NT2/D1 (cell line): Measurements from ENCODE around the gene OSBP2.

Experiments
- SUZ12 ChIP-seq: IDR thresholded peaks from 2 replicates; pipeline ENCODE4 v1.6.1; 2011; ENCODE audit not compliant: insufficient read length, insufficient read depth; ENCODE audit errors: extremely low read depth
- YY1 ChIP-seq: IDR thresholded peaks from 2 replicates; pipeline ENCODE4 v1.6.1; 2011; ENCODE audit not compliant: insufficient read length, insufficient read depth
- ZNF274 ChIP-seq: IDR thresholded peaks from 2 replicates; pipeline ENCODE4 v1.6.1; 2011; ENCODE audit warnings: mild to moderate bottlenecking, low read depth, low read length

DNA sequence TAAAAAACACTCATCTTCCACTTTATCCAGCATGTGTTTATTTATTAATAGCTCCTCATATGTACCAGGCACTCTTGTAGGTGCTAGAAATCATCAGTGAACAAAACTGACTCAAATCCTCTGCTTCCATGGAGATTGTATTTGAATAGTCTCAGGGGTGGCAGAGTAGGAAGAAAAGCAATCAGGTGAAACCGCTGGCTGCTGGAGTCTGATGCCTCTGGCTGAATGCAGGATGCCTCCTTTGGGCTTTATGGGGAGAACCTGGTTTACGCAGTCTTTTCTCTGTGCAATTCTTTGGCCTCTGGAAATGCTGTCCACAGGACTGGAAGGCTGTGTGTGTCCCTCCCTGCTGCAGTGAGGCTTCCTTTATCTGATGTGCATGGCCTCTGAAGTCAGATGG, 12.8 kb upstream of the OSBP2 start:
- no peak for TF ChIP-seq ZNF274
- TF ChIP-seq SUZ12: no peak
- TF ChIP-seq YY1: no peak
